Spleen (tissue), 7 donors: ENCODE measurements around the gene WNT1.

Experiments used
- POLR2A ChIP-seq, 3 donors: fragments of 450-650 bp; IDR thresholded peaks; one replicate each; pipeline ENCODE4 v1.5.1; 2017; ENCODE audit warnings: antibody characterized with exemption in 3 of 3, mild to moderate bottlenecking in 1 of 3
- TF ChIP-seq, protein P1 (sequence below), 11 experiments: fragments of 200-600 bp in 7 of 11; fragments of 450-650 bp in 4 of 11; sonication (generic) in 4 of 11; IDR thresholded peaks in 8 of 11; conservative IDR thresholded peaks in 3 of 11; 1 replicate in 7 of 11; 2 replicates in 4 of 11; pipeline versions ENCODE4 v1.4.0 to v1.8.0; 2016 to 2021; ENCODE audit warnings: antibody characterized with exemption in 11 of 11, inconsistent platforms in 4 of 11, mild to moderate bottlenecking in 1 of 11
- donor health status: DM: no; HTN: no; CAD: no; lungs with moderate emphysema.
- donor health status: DM: no; HTN: no; CAD: no.
- donor health status: DM: no; HTN: no; CAD: no.

DNA sequence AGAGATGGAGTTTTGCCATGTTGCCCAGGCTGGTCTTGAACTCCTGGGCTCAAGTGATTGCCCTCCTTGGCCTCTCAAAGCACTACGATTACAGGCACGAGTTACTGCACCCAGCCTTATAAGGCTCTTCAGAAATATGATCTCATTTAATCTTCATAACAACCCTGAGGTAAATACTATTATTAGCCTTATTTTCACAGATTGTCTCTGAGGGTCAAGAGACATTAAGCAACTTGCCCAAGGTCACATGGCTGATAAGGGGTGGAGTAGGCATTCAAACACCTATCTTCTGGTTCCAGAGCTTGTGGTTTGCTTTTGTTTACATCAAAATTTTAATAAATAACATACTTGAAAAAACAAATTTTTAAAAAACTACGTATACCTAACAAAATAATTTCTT lies 35.3 kb downstream of the WNT1 start:
- TF ChIP-seq POLR2A (IDR thresholded peaks at IDR 0.05) = no peak
- TF ChIP-seq, protein P1, sequence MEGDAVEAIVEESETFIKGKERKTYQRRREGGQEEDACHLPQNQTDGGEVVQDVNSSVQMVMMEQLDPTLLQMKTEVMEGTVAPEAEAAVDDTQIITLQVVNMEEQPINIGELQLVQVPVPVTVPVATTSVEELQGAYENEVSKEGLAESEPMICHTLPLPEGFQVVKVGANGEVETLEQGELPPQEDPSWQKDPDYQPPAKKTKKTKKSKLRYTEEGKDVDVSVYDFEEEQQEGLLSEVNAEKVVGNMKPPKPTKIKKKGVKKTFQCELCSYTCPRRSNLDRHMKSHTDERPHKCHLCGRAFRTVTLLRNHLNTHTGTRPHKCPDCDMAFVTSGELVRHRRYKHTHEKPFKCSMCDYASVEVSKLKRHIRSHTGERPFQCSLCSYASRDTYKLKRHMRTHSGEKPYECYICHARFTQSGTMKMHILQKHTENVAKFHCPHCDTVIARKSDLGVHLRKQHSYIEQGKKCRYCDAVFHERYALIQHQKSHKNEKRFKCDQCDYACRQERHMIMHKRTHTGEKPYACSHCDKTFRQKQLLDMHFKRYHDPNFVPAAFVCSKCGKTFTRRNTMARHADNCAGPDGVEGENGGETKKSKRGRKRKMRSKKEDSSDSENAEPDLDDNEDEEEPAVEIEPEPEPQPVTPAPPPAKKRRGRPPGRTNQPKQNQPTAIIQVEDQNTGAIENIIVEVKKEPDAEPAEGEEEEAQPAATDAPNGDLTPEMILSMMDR (IDR thresholded peaks at IDR 0.05 in 8 of 11, conservative IDR thresholded peaks at IDR 0.05 in 3 of 11) = no peak
